GM12872 (cell line): Measurements from ENCODE around the gene SORBS1.

Source experiments
- TF ChIP-seq, protein P1 (sequence below): IDR thresholded peaks from 3 replicates; pipeline ENCODE4 v1.5.1; 2011; ENCODE audit warnings: low read depth, mild to moderate bottlenecking, low read length, moderate library complexity; ENCODE audit not compliant: insufficient read depth

The SORBS1 gene

DNA sequence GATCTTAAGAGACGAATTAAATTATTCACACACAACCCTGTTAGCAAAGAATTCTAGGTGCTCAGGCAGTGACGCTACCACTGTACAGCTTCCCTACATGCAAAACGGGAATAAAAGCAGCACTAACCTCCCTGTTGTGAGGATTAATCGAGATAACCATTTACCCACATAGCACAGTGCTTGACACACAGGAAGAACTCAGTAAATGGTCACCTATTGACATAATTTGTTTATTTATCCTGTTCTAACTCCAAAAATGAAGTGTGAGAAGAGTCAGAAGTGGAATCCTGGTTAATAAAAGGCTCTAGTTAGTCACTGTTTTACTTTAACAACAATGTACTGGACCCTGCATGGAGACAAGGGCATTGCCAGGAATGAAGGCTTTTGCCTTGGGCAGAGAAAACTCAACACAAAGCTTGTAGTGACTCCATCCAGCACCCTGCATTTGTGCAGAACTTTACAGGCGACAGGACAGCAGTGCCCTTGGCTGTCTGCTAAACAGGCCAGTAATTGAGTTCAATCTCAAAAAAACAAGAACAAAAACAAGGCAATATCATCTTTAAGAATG, 103.8 kb downstream of the SORBS1 start:
- TF ChIP-seq, protein P1, sequence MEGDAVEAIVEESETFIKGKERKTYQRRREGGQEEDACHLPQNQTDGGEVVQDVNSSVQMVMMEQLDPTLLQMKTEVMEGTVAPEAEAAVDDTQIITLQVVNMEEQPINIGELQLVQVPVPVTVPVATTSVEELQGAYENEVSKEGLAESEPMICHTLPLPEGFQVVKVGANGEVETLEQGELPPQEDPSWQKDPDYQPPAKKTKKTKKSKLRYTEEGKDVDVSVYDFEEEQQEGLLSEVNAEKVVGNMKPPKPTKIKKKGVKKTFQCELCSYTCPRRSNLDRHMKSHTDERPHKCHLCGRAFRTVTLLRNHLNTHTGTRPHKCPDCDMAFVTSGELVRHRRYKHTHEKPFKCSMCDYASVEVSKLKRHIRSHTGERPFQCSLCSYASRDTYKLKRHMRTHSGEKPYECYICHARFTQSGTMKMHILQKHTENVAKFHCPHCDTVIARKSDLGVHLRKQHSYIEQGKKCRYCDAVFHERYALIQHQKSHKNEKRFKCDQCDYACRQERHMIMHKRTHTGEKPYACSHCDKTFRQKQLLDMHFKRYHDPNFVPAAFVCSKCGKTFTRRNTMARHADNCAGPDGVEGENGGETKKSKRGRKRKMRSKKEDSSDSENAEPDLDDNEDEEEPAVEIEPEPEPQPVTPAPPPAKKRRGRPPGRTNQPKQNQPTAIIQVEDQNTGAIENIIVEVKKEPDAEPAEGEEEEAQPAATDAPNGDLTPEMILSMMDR = no peak

DNA sequence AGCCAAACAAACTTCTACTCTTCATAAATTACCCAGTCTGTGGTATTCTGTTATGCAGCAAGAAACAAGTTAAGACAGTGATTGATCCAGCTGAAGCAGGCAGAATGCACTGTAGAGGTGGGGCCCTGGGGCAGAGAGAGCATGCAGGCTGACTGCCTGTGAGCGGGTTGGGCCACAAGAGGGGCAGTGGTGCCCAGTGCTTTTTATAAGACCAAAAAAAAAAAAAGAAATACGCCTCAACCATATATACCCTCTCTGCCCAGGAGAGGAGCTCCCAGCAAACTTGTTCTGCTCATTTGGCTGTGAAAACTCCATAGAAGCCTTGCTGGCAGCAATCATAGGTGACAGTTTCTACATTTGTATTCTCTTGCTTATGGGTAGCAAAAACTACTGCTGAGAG, 104.7 kb downstream of the SORBS1 start:
- TF ChIP-seq, protein P1 = no peak

DNA sequence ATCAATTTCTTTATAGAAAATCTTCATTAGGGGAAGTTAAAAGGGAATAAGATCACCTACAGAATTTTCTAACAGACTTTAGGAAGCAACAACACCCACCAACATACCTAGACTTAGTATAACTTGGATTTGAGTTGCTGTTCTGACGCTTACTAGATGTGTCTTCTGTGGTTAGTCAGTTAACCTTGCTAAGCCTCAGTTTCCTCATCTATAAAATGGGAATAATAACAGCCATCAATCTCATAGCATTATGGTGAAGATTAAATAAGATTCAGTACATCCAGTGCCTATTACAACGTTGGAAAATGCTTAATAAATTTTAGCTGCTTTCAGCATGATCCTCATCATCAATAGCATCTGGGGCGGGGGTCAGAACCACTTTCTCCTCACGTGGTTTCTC, 106.2 kb downstream of the SORBS1 start:
- TF ChIP-seq, protein P1 = no peak

DNA sequence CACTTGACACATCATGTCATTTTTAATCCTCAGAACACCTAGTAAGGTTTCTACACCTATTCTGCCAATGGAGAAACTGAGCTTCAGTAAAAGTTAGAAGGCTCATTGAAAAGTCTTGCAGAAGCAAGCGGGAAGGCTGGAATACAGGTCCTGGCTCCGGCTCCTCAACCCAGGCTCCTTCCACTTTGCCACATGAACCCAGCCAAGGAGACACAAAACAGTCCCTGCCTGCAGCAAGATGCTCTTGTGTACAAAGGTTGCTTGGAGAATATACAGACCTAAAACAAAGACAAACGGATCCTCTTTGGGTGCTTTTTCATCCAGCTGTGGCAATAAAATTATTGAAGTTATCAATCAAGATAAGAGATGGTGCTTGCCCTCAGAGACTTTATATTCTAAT, 106.8 kb downstream of the SORBS1 start:
- TF ChIP-seq, protein P1 = no peak

DNA sequence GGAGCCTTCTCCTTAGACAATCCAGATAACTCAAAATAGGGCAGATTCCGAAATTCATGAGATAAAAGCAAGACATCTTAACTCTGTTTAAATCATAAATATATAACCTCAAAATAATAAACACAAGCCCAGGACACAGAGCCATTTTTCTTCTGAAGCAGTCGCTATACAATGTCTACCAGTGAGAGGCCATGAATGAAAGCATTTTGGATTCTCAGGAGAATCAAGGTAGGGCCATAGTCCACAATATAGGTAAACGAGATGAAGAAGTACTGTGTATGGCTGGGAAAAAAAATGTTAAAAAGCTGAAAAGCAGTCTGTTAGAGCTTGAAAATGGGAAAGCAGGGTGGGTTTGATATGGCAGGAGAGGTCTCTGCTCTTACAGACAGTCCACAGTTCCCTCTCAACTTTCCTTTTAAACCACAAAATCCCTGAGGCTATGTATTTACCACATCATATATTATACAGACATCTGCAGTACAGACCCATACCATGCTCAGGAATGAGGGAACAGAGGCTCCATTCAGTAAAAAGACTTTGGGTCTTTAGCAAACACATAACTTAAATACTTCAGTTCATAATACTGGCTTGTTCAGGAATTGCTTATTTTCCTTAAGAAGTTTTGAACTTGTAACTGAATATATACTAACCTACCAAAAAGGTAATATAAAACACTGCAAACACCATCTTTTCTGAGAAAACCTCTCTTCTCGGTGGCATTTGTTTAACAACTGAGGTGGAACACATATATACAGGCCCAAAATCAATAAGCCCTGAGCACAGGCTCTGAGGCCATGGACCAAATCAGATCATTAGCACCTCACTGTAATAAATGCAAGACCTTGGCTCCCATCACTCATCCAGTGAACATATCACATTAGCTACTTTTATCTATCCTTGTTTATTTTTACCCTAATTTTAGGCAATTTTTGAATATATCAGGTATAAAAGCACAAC, 109.3 kb downstream of the SORBS1 start:
- TF ChIP-seq, protein P1 = no peak

DNA sequence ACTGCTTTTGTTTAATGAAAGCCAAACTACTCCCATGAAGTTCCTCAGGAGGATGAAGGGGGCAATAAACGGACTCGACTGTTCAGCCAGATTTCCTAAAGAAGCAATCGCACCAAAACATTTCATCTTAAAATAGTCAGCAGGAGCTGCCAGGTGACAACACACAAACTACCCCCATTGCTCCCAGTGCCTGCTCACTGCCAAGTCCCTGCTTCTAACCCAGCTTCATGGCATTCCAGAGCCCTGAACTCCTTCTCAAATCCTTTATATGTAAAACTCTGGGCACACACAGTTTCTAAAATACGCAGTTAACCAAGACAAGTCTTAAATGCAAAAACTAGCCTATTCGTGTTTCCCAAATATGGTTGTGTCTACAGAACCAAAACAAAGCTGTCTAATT, 110.0 kb downstream of the SORBS1 start:
- TF ChIP-seq, protein P1 = no peak

DNA sequence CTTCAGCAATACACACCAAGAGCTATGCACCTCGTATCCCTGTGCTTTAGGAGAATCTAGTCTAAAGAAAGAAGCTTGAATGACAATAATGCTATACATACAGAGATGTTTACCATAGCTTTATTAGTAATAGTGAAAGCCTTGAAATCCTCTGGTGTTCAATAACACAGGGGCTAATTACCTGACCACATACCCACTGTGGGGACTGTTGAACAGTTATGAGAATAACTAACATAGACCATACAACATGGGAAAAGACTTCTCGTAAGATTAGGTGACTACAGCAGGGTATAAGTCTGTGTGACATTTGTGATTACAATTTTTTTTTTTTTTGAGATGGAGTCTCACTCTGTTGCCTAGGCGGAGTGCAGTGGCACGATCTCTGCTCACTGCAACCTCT, 111.0 kb downstream of the SORBS1 start:
- TF ChIP-seq, protein P1 = no peak
